NCI-H2196 treated with DMSO at 0.1 percent for 48 hours (cell line): Measurements from ENCODE around the gene ETFA.
"Not testable (repeated sequence)": the region's sequence is repeated elsewhere in the genome, so short reads cannot be mapped to it uniquely, and the experiment has no call there.

Experiments
- DNase-seq: peaks from one replicate; lab custom pipeline; 2025; ENCODE audit not compliant: unreplicated experiment; lab: John Stamatoyannopoulos, UW

Gene ETFA

GRCh38 chr15:76327191-76328105, 16.2 kb upstream of the ETFA start:
- DNase-seq, result no peak

- no peak for DNase-seq
Measured at GRCh38 chr15:76325704-76326103, 14.4 kb upstream of the ETFA start.

- DNase-seq, result no peak
Measured at GRCh38 chr15:76324066-76324465, 12.8 kb upstream of the ETFA start.

- no peak for DNase-seq
Measured at GRCh38 chr15:76321602-76322001, 10.3 kb upstream of the ETFA start.

- no peak for DNase-seq
Measured at GRCh38 chr15:76321171-76321570, 9.9 kb upstream of the ETFA start.

GRCh38 chr15:76320012-76320411, 8.7 kb upstream of the ETFA start:
- no peak for DNase-seq

GRCh38 chr15:76313731-76314130, 2.5 kb upstream of the ETFA start:
- DNase-seq, result no peak

- not testable (repeated sequence) for DNase-seq
Measured at GRCh38 chr15:76313175-76313567, 1.9 kb upstream of the ETFA start.

GRCh38 chr15:76312540-76313174, 1.4 kb upstream of the ETFA start:
- peak; percentile 49 for DNase-seq

- no peak for DNase-seq
Measured at GRCh38 chr15:76310475-76311099, 682 bp downstream of the ETFA start.

GRCh38 chr15:76309601-76310330, 1.5 kb downstream of the ETFA start:
- no peak for DNase-seq

GRCh38 chr15:76303909-76304308, 7.4 kb downstream of the ETFA start:
- no peak for DNase-seq

- no peak for DNase-seq
Measured at GRCh38 chr15:76299786-76300185, 11.5 kb downstream of the ETFA start.

- no peak for DNase-seq
Measured at GRCh38 chr15:76298986-76299385, 12.3 kb downstream of the ETFA start.

- DNase-seq, result not testable (repeated sequence)
Measured at GRCh38 chr15:76297951-76298350, 13.3 kb downstream of the ETFA start.

GRCh38 chr15:76296849-76297248, 14.4 kb downstream of the ETFA start:
- no peak for DNase-seq

- not testable (repeated sequence) for DNase-seq
Measured at GRCh38 chr15:76294463-76294862, 16.8 kb downstream of the ETFA start.

GRCh38 chr15:76293361-76293760, 17.9 kb downstream of the ETFA start:
- DNase-seq, result no peak

GRCh38 chr15:76289582-76289981, 21.7 kb downstream of the ETFA start:
- no peak for DNase-seq

GRCh38 chr15:76286271-76286879, 24.9 kb downstream of the ETFA start:
- no peak for DNase-seq
